Prostate gland (tissue), 2 donors: ENCODE data around the gene PPY.

Experiments
- CTCF ChIP-seq, 4 experiments: fragments of 200-600 bp in 2 of 4; fragments of 450-650 bp in 2 of 4; sonication (generic) in 2 of 4; IDR thresholded peaks; 1 replicate in 3 of 4; 2 replicates in 1 of 4; pipeline ENCODE4 v1.5.1; 2016 to 2019; ENCODE audit warnings: antibody characterized with exemption in 4 of 4, mild to moderate bottlenecking in 2 of 4, moderate library complexity in 2 of 4
- POLR2A ChIP-seq: fragments of 450-650 bp; IDR thresholded peaks from one replicate; pipeline ENCODE4 v1.6.1; 2016; ENCODE audit warnings: antibody characterized with exemption, mild to moderate bottlenecking
- POLR2AphosphoS5 ChIP-seq: sonication (generic); formaldehyde crosslinking; IDR thresholded peaks from one replicate; pipeline ENCODE4 v1.6.1; 2017; ENCODE audit warnings: antibody characterized with exemption

GRCh38 chr17:43976963-43977837 lies 34.9 kb upstream of the PPY start:
- TF ChIP-seq CTCF (IDR thresholded peaks at IDR 0.05): no peak
- no peak for TF ChIP-seq POLR2AphosphoS5
- no peak for TF ChIP-seq POLR2A
